ENCODE data around the gene PTPN9. TPM values are rescaled to one million over a fixed set of nuclear protein-coding genes. Genes with fewer than 3 reads are reported as not detected.
"Not testable (repeated sequence)": the region's sequence is repeated elsewhere in the genome, so short reads cannot be mapped to it uniquely, and the experiment has no call there.

The PTPN9 gene
- total and polyA plus RNA-seq, 2 of the 13 experiments (the other 11 are each of a cell fraction or from before 2014, with no cell fraction given): 16.6 to 19.9 TPM

DNA sequence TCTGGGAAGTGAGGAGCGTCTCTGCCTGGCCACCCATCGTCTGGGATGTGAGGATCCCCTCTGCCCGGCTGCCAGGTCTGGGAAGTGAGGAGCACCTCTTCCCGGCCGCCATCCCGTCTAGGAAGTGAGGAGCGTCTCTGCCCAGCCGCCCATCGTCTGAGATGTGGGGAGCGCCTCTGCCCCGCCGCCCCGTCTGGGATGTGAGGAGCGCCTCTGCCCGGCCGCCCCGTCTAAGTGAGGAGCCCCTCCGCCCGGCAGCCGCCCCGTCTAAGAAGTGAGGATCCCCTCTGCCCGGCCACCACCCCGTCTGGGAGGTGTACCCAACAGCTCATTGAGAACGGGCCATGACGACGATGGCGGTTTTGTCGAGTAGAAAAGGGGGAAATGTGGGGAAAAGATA lies 20.2 kb downstream of the PTPN9 start:
- H4K20me1 ChIP-seq (ENCODE audit: insufficient read depth, low read length); POLR2A ChIA-PET; DNase-seq (ENCODE audit: low spot score): not testable (repeated sequence)

GRCh38 chr15:75554717-75555116 lies 24.4 kb downstream of the PTPN9 start:
- CTCF ChIA-PET (ENCODE audit: low intra/inter-chr PET ratio, low total read pairs): no interaction called here
- Histone ChIP-seq H3K9ac (ENCODE audit: insufficient read depth, low read depth, low read length) (no peak overlapping the region), H3K4me1 (ENCODE audit: insufficient read depth, low read length) (0 out of 2 replicates have a peak, but pooled peaks cover 6% of the 10 kb centered on the region), H3K4me3 (replicated peaks in 1 of 3; ENCODE audit: insufficient read depth in 1 of 3, low read depth in 2 of 3, low read length in 3 of 3) (no peak overlapping the region), H4K20me1 (ENCODE audit: insufficient read depth, low read length) (0 out of 2 replicates have a peak, but pooled peaks cover 2% of the 10 kb centered on the region), H3K36me3 (replicated peaks in 1 of 2; ENCODE audit: control insufficient read depth in 1 of 2, insufficient read depth in 2 of 2, low read length in 2 of 2) (no peaks in the 10 kb centered on the region), H3K9me3 (ENCODE audit: low read length) (no peaks in the 10 kb centered on the region), H3K79me2 (ENCODE audit: insufficient read depth, low read length) (peaks cover 6% of the 10 kb centered on the region), H3K27me3 (ENCODE audit: control insufficient read depth in 1 of 2, insufficient read depth in 2 of 2, low read length in 2 of 2) (no peaks in the 10 kb centered on the region; a peak in 1 of 5 replicates), H3K27ac (ENCODE audit: extremely low read length, insufficient read depth, low read length) (no peak overlapping the region), H2AFZ (ENCODE audit: low read length) (no peak overlapping the region), H3K4me2 (ENCODE audit: low read depth, low read length) (no peak overlapping the region)
- intact Hi-C loops (cut with micrococcal nuclease; ENCODE audit: unreplicated experiment): no loop called here
- POLR2A ChIA-PET: no interaction called here
- FAIRE-seq (no peak), ATAC-seq (no peak), DNase-seq (ENCODE audit: low spot score) (no peak)
- in situ Hi-C loops (cut with HindIII; ENCODE audit: extremely low pct_ligation_motif_present, low pct_unique_long_range_greater_than_20kb): no loop called here
- no TSS peak for BruUV-seq (replicated peaks)
- no peak for TF ChIP-seq ZNF12 (CRISPR knock-in tag; IDR thresholded peaks at IDR 0.05)
- no peak for TF ChIP-seq DPF2 (CRISPR knock-in tag; IDR thresholded peaks at IDR 0.05; ENCODE audit: borderline replicate concordance, low read depth)
- no peak for TF ChIP-seq ZSCAN12 (CRISPR knock-in tag; IDR thresholded peaks at IDR 0.05)
- no peak for TF ChIP-seq SIN3A (IDR thresholded peaks at IDR 0.05; ENCODE audit: borderline replicate concordance, low read depth, low read length)
- no peak for TF ChIP-seq IRX3 (CRISPR knock-in tag; IDR thresholded peaks at IDR 0.05; ENCODE audit: borderline replicate concordance, low read depth)
- TF ChIP-seq ZNF207 (IDR thresholded peaks at IDR 0.05; ENCODE audit: borderline replicate concordance): no peak
- TF ChIP-seq HOXD1 (CRISPR knock-in tag; IDR thresholded peaks at IDR 0.05): no peak
- no peak for TF ChIP-seq CENPT (CRISPR knock-in tag; IDR thresholded peaks at IDR 0.05; ENCODE audit: low read depth)
- no peak for TF ChIP-seq ZNF782 (CRISPR knock-in tag; IDR thresholded peaks at IDR 0.05; ENCODE audit: borderline replicate concordance)
- TF ChIP-seq, protein P1, sequence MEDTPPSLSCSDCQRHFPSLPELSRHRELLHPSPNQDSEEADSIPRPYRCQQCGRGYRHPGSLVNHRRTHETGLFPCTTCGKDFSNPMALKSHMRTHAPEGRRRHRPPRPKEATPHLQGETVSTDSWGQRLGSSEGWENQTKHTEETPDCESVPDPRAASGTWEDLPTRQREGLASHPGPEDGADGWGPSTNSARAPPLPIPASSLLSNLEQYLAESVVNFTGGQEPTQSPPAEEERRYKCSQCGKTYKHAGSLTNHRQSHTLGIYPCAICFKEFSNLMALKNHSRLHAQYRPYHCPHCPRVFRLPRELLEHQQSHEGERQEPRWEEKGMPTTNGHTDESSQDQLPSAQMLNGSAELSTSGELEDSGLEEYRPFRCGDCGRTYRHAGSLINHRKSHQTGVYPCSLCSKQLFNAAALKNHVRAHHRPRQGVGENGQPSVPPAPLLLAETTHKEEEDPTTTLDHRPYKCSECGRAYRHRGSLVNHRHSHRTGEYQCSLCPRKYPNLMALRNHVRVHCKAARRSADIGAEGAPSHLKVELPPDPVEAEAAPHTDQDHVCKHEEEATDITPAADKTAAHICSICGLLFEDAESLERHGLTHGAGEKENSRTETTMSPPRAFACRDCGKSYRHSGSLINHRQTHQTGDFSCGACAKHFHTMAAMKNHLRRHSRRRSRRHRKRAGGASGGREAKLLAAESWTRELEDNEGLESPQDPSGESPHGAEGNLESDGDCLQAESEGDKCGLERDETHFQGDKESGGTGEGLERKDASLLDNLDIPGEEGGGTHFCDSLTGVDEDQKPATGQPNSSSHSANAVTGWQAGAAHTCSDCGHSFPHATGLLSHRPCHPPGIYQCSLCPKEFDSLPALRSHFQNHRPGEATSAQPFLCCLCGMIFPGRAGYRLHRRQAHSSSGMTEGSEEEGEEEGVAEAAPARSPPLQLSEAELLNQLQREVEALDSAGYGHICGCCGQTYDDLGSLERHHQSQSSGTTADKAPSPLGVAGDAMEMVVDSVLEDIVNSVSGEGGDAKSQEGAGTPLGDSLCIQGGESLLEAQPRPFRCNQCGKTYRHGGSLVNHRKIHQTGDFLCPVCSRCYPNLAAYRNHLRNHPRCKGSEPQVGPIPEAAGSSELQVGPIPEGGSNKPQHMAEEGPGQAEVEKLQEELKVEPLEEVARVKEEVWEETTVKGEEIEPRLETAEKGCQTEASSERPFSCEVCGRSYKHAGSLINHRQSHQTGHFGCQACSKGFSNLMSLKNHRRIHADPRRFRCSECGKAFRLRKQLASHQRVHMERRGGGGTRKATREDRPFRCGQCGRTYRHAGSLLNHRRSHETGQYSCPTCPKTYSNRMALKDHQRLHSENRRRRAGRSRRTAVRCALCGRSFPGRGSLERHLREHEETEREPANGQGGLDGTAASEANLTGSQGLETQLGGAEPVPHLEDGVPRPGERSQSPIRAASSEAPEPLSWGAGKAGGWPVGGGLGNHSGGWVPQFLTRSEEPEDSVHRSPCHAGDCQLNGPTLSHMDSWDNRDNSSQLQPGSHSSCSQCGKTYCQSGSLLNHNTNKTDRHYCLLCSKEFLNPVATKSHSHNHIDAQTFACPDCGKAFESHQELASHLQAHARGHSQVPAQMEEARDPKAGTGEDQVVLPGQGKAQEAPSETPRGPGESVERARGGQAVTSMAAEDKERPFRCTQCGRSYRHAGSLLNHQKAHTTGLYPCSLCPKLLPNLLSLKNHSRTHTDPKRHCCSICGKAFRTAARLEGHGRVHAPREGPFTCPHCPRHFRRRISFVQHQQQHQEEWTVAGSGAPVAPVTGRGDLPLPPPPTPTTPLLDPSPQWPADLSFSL (CRISPR knock-in tag; IDR thresholded peaks at IDR 0.05): no peak
- no peak for TF ChIP-seq SETDB1 (CRISPR knock-in tag; IDR thresholded peaks at IDR 0.05; ENCODE audit: borderline replicate concordance)
- no peak for TF ChIP-seq ZNF17 (CRISPR knock-in tag; IDR thresholded peaks at IDR 0.05)
- no peak for TF ChIP-seq REL (CRISPR knock-in tag; conservative IDR thresholded peaks at IDR 0.05)

More for the DNA sequence above, 20.2 kb downstream of the PTPN9 start:
- H3K9ac ChIP-seq (ENCODE audit: insufficient read depth, low read depth, low read length); H3K4me2 ChIP-seq (ENCODE audit: low read depth, low read length); H3K27me3 ChIP-seq (ENCODE audit: control insufficient read depth in 1 of 2, insufficient read depth in 2 of 2, low read length in 2 of 2); H3K36me3 ChIP-seq (replicated peaks in 1 of 2; ENCODE audit: control insufficient read depth in 1 of 2, insufficient read depth in 2 of 2, low read length in 2 of 2); H2AFZ ChIP-seq (ENCODE audit: low read length); H3K27ac ChIP-seq (ENCODE audit: extremely low read length, insufficient read depth, low read length); H3K4me1 ChIP-seq (ENCODE audit: insufficient read depth, low read length); in situ Hi-C loops (cut with HindIII; ENCODE audit: extremely low pct_ligation_motif_present, low pct_unique_long_range_greater_than_20kb); ATAC-seq; H3K79me2 ChIP-seq (ENCODE audit: insufficient read depth, low read length); FAIRE-seq; H3K4me3 ChIP-seq (replicated peaks in 1 of 3; ENCODE audit: insufficient read depth in 1 of 3, low read depth in 2 of 3, low read length in 3 of 3); CTCF ChIA-PET (ENCODE audit: low intra/inter-chr PET ratio, low total read pairs); BruUV-seq (replicated peaks); intact Hi-C loops (cut with micrococcal nuclease; ENCODE audit: unreplicated experiment); H3K9me3 ChIP-seq (ENCODE audit: low read length): not testable (repeated sequence)
- peak; percentile 39 for TF ChIP-seq AGO2 (optimal IDR thresholded peaks at IDR 0.05; ENCODE audit: low read depth, low read length)
- WGBS (ENCODE audit: low lambda C conversion rate): 96% methylated on average over 16 of the region's 28 CpGs

Measured in HepG2 (cell line).